ENCODE results near the gene ZBTB7C. TPM values are rescaled to one million over a fixed set of nuclear protein-coding genes. Genes with fewer than 3 reads are reported as not detected.

The ZBTB7C gene
- total RNA-seq, 4 donors from 2014 or later = 5.0 to 14.1 (median 13.3) TPM

- DNase-seq (ENCODE audit: low spot score) (no peak), ATAC-seq (ENCODE audit: low FRiP score) (no peak)
- no peak for TF ChIP-seq CTCF (IDR thresholded peaks at IDR 0.05)
Observed at GRCh38 chr18:48356151-48356745, 52.9 kb downstream of the ZBTB7C start.

- DNase-seq (ENCODE audit: low spot score) (no peak), ATAC-seq (ENCODE audit: low FRiP score) (no peak)
- no peak for TF ChIP-seq CTCF (IDR thresholded peaks at IDR 0.05)
Observed at GRCh38 chr18:48355276-48356115, 53.7 kb downstream of the ZBTB7C start.

GRCh38 chr18:48354746-48355260 is 54.4 kb downstream of the ZBTB7C start:
- DNase-seq (ENCODE audit: low spot score) (no peak), ATAC-seq (ENCODE audit: low FRiP score) (no peak)
- TF ChIP-seq CTCF (IDR thresholded peaks at IDR 0.05) = no peak

GRCh38 chr18:48352051-48352755 is 57.0 kb downstream of the ZBTB7C start:
- TF ChIP-seq CTCF (IDR thresholded peaks at IDR 0.05) = no peak
- DNase-seq (ENCODE audit: low spot score) = no peak
- ATAC-seq (ENCODE audit: low FRiP score) = no peak

- no peak for TF ChIP-seq CTCF (IDR thresholded peaks at IDR 0.05)
- ATAC-seq (ENCODE audit: low FRiP score) = no peak
- DNase-seq (ENCODE audit: low spot score) = no peak
Observed at GRCh38 chr18:48351216-48352050, 57.8 kb downstream of the ZBTB7C start.

- no peak for ATAC-seq (ENCODE audit: low FRiP score)
- no peak for DNase-seq (ENCODE audit: low spot score)
- no peak for TF ChIP-seq CTCF (IDR thresholded peaks at IDR 0.05)
Observed at GRCh38 chr18:48348739-48349138, 60.4 kb downstream of the ZBTB7C start.
